Measurements from ENCODE around the gene DRAXIN. TPM values are rescaled to one million over a fixed set of nuclear protein-coding genes. Genes with fewer than 3 reads are reported as not detected.

The DRAXIN gene
- total RNA-seq, 1 donor from 2014 or later: 1.7 TPM

- Mint-ChIP-seq H3K27me3 (ENCODE audit: low read depth, unreplicated experiment) (peaks cover 9% of the 10 kb centered on the region), H3K4me3 (ENCODE audit: unreplicated experiment) (peak overlapping the region; percentile 79), H3K4me1 (ENCODE audit: low read depth, unreplicated experiment) (peaks cover 6% of the 10 kb centered on the region), H3K36me3 (ENCODE audit: low read depth, unreplicated experiment) (peaks cover 8% of the 10 kb centered on the region), H3K27ac (ENCODE audit: unreplicated experiment) (no peak overlapping the region), H3K9me3 (ENCODE audit: unreplicated experiment) (no peaks in the 10 kb centered on the region)
- H3K4me3 ChIP-seq (ENCODE audit: insufficient read depth, low read depth, low read length): no peak overlapping the region
- peak overlapping the region; percentile 87 for H3K4me2 ChIP-seq (ENCODE audit: low read length)
- H3K9me3 ChIP-seq (ENCODE audit: insufficient read depth, low read depth, low read length): no peaks in the 10 kb centered on the region
- H3K27ac ChIP-seq (ENCODE audit: low read depth, low read length): no peak overlapping the region
- H3K27me3 ChIP-seq (ENCODE audit: insufficient read depth, low read length): peaks cover 13% of the 10 kb centered on the region
- peaks cover 7% of the 10 kb centered on the region for H4K20me1 ChIP-seq (ENCODE audit: insufficient read depth, low read length)
- TF ChIP-seq CTCF (IDR thresholded peaks at IDR 0.05; ENCODE audit: insufficient read depth, low read depth, low read length) (no peak), EZH2 (IDR thresholded peaks at IDR 0.05; ENCODE audit: insufficient read depth, low read length) (no peak)
- peaks cover 11% of the 10 kb centered on the region for H3K4me1 ChIP-seq (ENCODE audit: insufficient read depth, low read length)
- H3K79me2 ChIP-seq (ENCODE audit: insufficient read depth, low read length): no peaks in the 10 kb centered on the region
- H2AFZ ChIP-seq (ENCODE audit: low read depth, low read length): peak overlapping the region; percentile 73
- no peaks in the 10 kb centered on the region for H3K36me3 ChIP-seq (ENCODE audit: insufficient read depth, low read length)
- DNase-seq (ENCODE audit: low read depth) (no peak), FAIRE-seq (no peak)
- no peak overlapping the region for H3K9ac ChIP-seq (ENCODE audit: low read length)
Measured at GRCh38 chr1:11653861-11654136, 37.7 kb upstream of the DRAXIN start.

- Histone ChIP-seq H3K9me3 (ENCODE audit: insufficient read depth, low read depth, low read length) (no peaks in the 10 kb centered on the region), H3K27me3 (ENCODE audit: insufficient read depth, low read length) (peaks cover 11% of the 10 kb centered on the region), H3K4me2 (ENCODE audit: low read length) (peak within 1 kb of the TSS; percentile 87), H3K27ac (ENCODE audit: low read depth, low read length) (no peak within 1 kb of the TSS), H3K4me3 (ENCODE audit: insufficient read depth, low read depth, low read length) (peak within 1 kb of the TSS; percentile 57), H4K20me1 (ENCODE audit: insufficient read depth, low read length) (peaks cover 7% of the 10 kb centered on the region), H2AFZ (ENCODE audit: low read depth, low read length) (peak within 1 kb of the TSS; percentile 73), H3K9ac (ENCODE audit: low read length) (peak within 1 kb of the TSS; percentile 40), H3K79me2 (ENCODE audit: insufficient read depth, low read length) (no peaks in the 10 kb centered on the region), H3K36me3 (ENCODE audit: insufficient read depth, low read length) (no peaks in the 10 kb centered on the region), H3K4me1 (ENCODE audit: insufficient read depth, low read length) (peaks cover 11% of the 10 kb centered on the region)
- Mint-ChIP-seq H3K27me3 (ENCODE audit: low read depth, unreplicated experiment) (peaks cover 9% of the 10 kb centered on the region), H3K4me3 (ENCODE audit: unreplicated experiment) (peak within 1 kb of the TSS; percentile 82), H3K4me1 (ENCODE audit: low read depth, unreplicated experiment) (peaks cover 6% of the 10 kb centered on the region), H3K27ac (ENCODE audit: unreplicated experiment) (no peak within 1 kb of the TSS), H3K9me3 (ENCODE audit: unreplicated experiment) (no peaks in the 10 kb centered on the region), H3K36me3 (ENCODE audit: low read depth, unreplicated experiment) (peaks cover 8% of the 10 kb centered on the region)
- DNase-seq (ENCODE audit: low read depth) (no peak), FAIRE-seq (no peak)
- no peak for TF ChIP-seq EZH2 (IDR thresholded peaks at IDR 0.05; ENCODE audit: insufficient read depth, low read length)
- no peak for TF ChIP-seq CTCF (IDR thresholded peaks at IDR 0.05; ENCODE audit: insufficient read depth, low read depth, low read length)
Measured at GRCh38 chr1:11654137-11654938, 37.2 kb upstream of the DRAXIN start, which contains the start of the genes FBXO2 and FBXO44. TSS of gene FBXO2 (minus strand) at chr1:11654429. CDS start at chr1:11654340, 89 bp downstream. TSS of gene FBXO44 (plus strand) at chr1:11654877. CDS start at chr1:11655836, 959 bp downstream.
